Measurements from ENCODE around the gene CABLES1.
"Not testable (repeated sequence)": the region's sequence is repeated elsewhere in the genome, so short reads cannot be mapped to it uniquely, and the experiment has no call there.

Gene CABLES1

GRCh38 chr18:23227726-23228070 lies 92.4 kb downstream of the CABLES1 start:
- no peak for DNase-seq

DNA sequence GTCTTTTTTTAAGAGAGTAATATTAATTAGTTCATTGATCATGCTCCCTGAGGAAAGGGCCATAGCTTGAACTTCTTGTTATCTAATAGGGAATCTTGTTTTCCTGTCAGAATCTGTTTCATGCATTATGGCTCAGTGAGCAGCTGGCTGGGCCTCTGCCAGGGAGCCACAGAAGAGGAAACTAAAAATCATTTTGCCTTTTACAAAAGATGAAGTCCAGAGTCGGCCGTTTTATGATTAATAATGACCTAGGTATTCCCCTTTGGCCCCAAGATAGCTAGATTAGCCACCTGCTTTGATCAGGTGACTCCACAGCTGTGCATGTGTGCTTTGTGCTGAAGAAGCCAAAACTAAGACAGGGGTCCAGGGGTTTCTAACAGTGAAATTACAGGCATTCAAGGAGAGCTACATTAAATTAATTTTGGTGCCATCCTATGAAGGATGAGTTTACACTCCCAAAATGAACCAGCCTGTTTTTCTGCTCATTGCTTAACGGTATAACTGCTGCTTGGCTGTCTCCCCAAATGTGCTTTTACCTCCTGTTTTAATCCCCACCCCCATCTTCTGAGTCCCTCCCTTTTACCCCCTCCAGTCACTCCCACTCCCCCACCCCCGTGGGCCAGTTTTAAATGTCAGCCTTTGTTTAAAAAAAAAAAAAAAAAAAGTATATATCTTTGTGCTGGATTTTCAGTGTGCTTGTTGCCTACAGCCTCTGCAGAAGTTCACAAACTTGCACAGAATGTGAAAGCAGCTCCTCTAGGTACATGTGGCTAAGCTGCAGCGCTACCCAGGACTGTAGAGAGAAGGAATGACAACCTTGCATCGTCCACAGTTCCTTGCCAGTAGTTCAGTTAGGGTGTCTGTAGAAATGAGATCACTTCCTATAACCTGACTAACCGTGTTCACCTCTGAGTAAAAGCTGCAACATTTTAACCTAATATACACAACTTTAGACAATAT lies 93.1 kb downstream of the CABLES1 start:
- peak; percentile 43 for DNase-seq

DNA sequence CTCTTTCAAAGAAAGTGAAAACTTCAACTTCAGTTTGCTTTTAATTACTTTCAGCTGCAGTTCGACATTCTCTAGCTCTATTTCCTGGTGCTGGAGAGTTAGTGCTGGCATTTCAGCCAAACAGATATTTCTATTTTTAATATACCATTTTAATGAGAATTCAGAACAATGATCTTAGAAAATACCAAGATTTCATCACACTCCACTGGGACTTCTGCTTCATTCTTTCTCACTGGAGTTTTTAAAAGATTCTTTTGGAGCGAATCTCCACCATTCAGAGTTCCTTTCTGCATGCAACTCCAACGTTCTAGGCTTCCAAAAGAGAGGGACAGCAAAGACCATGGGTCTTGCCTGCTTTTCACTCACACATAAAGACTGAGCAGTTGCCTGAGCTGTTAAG lies 94.2 kb downstream of the CABLES1 start:
- DNase-seq, result no peak

- DNase-seq, result no peak
These were observed 95.4 kb downstream of the CABLES1 start for GRCh38 chr18:23230686-23231085.

- DNase-seq, result peak; percentile 74
These were observed 96.2 kb downstream of the CABLES1 start for GRCh38 chr18:23231340-23232021.

- DNase-seq, result no peak
These were observed 97.0 kb downstream of the CABLES1 start for GRCh38 chr18:23232331-23232730.

GRCh38 chr18:23234619-23235018 lies 99.3 kb downstream of the CABLES1 start:
- DNase-seq, result no peak

GRCh38 chr18:23235336-23235735 lies 100.1 kb downstream of the CABLES1 start:
- no peak for DNase-seq

- DNase-seq, result no peak
These were observed 100.6 kb downstream of the CABLES1 start for GRCh38 chr18:23235860-23236259.

- no peak for DNase-seq
These were observed 101.7 kb downstream of the CABLES1 start for GRCh38 chr18:23236876-23237468.

GRCh38 chr18:23237524-23238151 lies 102.4 kb downstream of the CABLES1 start:
- peak; percentile 70 for DNase-seq

GRCh38 chr18:23238152-23238531 lies 102.9 kb downstream of the CABLES1 start:
- no peak for DNase-seq

- DNase-seq, result no peak
These were observed 103.5 kb downstream of the CABLES1 start for GRCh38 chr18:23238651-23239349.

GRCh38 chr18:23239350-23239692 lies 104.0 kb downstream of the CABLES1 start:
- DNase-seq, result no peak

- DNase-seq, result no peak
These were observed 104.8 kb downstream of the CABLES1 start for GRCh38 chr18:23239885-23240608.

DNA sequence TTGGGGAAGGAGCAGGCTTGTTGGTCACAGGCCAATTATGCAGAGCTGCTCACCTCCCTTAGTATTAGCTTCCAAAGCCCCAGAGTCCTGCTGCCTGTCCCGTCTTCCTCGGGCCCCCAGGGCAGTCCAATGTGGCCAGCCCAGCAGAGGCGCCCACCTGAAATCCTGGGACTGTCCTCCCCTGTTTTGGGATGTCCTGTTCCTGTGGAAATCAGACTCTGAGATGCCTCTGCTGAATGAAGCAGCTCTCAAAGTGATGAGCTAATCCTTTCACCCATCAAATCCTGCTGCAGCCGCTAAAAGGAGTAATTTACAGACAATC lies 105.3 kb downstream of the CABLES1 start:
- DNase-seq, result no peak

DNA sequence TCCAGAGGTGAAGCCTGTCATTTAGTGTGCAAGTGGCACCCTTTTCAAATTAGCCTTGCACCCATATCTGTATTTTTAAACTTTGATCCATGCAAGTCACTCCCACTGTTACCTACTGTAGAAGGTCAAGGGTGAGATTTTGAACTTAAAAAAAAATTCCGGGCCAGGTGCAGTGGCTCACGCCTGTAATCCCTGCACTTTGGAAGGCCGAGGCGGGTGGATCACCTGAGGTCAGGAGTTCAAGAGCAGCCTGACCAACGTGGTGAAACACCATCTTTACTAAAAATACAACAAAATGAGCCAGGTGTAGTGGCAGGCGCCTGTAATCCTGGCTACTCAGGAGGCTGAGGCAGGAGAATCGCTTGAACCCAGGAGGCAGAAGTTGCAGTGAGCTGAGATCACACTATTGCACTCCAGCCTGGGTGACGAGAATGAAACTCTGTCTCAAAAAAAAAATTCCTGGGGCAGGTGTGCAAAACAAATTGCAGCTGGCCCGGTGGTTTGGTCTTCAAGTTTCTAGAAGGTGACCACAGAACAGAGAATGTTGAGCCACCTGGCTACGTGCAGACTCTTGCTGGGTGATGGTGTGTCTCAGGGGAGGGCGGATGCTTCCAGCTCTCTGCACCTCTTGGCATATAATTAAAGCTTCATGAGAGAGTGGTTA lies 106.7 kb downstream of the CABLES1 start:
- not testable (repeated sequence) for DNase-seq

- DNase-seq, result no peak
These were observed 107.9 kb downstream of the CABLES1 start for GRCh38 chr18:23243178-23243577.

DNA sequence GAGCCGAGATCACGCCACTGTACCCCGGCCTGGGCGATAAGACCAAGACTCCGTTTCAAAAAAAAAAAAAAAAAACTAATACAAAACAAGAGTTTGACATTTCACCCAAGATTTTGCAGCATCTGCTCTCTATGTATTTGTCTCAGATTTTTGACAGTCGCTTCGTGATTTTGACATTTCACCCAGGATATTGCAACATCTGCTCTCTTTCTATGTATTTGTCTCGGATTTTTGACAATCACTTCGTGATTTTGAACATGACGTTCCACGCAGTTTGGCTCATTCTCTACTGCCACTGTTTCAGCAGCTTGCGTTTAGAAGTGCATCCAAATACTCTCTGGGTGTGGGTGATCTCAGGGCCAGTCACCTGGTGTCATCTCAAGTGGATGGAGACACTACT lies 108.5 kb downstream of the CABLES1 start:
- no peak for DNase-seq

DNA sequence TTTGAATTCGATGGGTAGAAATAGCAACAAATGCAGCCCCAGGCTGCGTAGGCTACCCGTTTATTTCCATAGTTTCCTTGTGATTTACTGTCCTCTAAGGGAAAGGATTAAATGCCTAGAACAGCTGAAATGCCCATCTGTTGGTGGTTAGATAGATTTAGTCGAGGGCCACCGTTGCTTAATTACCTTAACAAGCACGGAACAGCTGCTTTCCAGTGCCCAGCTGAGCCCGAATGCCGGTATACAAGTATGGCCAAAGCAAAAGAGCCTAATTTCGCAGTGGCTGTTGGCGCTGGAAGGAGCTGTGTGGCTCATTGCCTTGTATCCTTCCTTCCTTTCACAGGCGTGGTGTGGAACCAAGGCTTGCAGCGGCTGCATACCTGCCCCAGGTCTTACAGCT lies 109.1 kb downstream of the CABLES1 start:
- no peak for DNase-seq

DNA sequence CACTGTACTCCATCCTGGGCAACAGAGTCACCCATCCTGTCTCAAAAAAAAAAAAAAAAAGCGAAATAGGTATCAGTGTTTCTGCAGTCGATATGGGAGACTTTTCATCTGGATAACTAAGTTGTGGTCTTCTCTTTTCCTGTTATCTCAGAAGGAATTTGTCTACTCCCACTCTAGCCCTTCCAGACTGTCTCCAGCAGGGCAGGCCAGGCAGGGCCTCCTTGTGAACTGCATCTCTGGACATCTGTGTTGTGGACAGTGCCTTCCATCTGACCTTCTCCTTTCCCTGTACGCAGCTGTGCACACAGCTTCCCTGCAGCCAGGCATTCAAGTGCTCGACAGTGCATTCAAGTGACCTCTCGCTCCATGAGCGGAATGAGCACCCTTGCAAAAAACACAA lies 110.2 kb downstream of the CABLES1 start:
- no peak for DNase-seq

DNA sequence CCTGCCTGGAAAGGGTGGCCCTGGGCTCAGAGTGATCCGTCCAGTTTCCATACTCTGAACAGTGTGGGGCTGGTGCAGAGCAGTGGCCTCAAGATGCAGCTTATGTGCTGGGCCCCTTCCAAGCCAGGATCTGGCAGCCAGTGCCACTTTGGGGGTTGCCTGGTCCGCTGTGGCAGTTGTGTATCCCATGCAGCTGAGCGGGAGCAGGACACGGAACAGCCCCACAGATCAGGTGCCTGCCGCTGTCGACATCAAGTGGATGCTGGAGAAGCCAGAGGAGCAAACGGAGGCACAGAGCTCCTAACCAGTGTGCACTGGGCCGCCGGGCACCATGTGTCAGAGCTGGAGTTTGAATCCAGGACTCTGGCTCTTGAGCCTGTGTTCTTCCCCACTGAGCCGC lies 112.0 kb downstream of the CABLES1 start:
- no peak for DNase-seq

Data from stimulated activated CD8-positive, alpha-beta memory T cell treated with anti-CD3 and anti-CD28 coated beads, Interleukin-4, amount 100 ng/mL, for 48 hours (primary cell).